Lower lobe of right lung (tissue), 2 donors: ENCODE measurements around the gene PLEK. TPM values are rescaled to one million over a fixed set of nuclear protein-coding genes. Genes with fewer than 3 reads are reported as not detected.
"Not testable (repeated sequence)": the region's sequence is repeated elsewhere in the genome, so short reads cannot be mapped to it uniquely, and the experiment has no call there.

ENCODE experiments used
- ATAC-seq, 2 donors: fragments of 200-7000 bp; cut with Tn5 transposase; one replicate each; pipeline ENCODE4 v1.9.1; 2020 to 2022; ENCODE audit warnings: mild to moderate bottlenecking in 2 of 2, moderate library complexity in 2 of 2
- DNase-seq: peaks from one replicate; pipeline ENCODE4 v3.0.0-alpha.2; 2020
- H3K27ac ChIP-seq: fragments of 200-600 bp; one replicate; pipeline ENCODE4 v1.8.0; 2022
- H3K27me3 ChIP-seq: fragments of 200-600 bp; one replicate; pipeline ENCODE4 v1.8.0; 2022; ENCODE audit warnings: low read depth
- H3K36me3 ChIP-seq: fragments of 200-600 bp; one replicate; pipeline ENCODE4 v1.8.0; 2022; ENCODE audit warnings: mild to moderate bottlenecking
- H3K4me1 ChIP-seq: fragments of 200-600 bp; one replicate; pipeline ENCODE4 v1.8.0; 2022
- H3K4me3 ChIP-seq: fragments of 200-600 bp; one replicate; pipeline ENCODE4 v1.8.0; 2022; ENCODE audit warnings: mild to moderate bottlenecking
- H3K9me3 ChIP-seq: fragments of 200-600 bp; one replicate; pipeline ENCODE4 v1.8.0; 2022
- intact Hi-C: fragments of 100-400 bp; cut with DNase I; formaldehyde crosslinking; loops from one replicate; pipeline ENCODE4 v1.11.0; 2022
- total RNA-seq: library from RNA; stranded (reverse); fragmentation: NEBNext Ultra II Directional; extraction: Animal tissue kit (Norgen Biotek cat#: 25700); gene quantifications from one replicate; pipeline ENCODE4 v1.2.1, GENCODE V29; 2021
- TF ChIP-seq, protein P1 (sequence below): fragments of 200-600 bp; IDR thresholded peaks from one replicate; pipeline ENCODE4 v1.8.0; 2022; ENCODE audit warnings: antibody characterized with exemption, mild to moderate bottlenecking
- donor health status: DM: no; HTN: yes; CAD: no; lungs with severe emphysema.

PLEK gene
- total RNA-seq, 1 donor from 2014 or later: 42.1 TPM

DNA sequence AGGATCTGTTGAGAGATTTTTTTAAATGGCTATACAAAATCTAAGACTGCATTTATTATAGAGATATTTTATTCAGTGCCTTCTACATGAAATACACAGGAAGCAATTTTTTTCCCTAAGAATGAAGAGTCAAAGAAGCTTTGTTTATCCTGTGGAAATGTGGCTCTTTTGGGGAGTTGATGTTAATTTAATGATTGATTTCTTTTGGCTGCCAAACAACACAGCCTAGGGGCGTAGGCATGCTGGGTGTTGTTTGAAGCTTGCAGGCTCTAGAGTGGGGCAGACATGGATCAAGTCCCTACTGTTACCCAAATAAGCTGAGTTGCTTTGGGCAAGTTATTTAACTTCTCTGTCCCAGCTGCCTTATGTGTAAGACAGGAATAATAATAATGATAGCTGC is 21.1 kb upstream of the PLEK start:
- no peaks in the 10 kb centered on the region for H3K27me3 ChIP-seq
- no peaks in the 10 kb centered on the region for H3K36me3 ChIP-seq
- H3K9me3 ChIP-seq: no peaks in the 10 kb centered on the region
- no peak overlapping the region for H3K4me3 ChIP-seq
- TF ChIP-seq, protein P1, sequence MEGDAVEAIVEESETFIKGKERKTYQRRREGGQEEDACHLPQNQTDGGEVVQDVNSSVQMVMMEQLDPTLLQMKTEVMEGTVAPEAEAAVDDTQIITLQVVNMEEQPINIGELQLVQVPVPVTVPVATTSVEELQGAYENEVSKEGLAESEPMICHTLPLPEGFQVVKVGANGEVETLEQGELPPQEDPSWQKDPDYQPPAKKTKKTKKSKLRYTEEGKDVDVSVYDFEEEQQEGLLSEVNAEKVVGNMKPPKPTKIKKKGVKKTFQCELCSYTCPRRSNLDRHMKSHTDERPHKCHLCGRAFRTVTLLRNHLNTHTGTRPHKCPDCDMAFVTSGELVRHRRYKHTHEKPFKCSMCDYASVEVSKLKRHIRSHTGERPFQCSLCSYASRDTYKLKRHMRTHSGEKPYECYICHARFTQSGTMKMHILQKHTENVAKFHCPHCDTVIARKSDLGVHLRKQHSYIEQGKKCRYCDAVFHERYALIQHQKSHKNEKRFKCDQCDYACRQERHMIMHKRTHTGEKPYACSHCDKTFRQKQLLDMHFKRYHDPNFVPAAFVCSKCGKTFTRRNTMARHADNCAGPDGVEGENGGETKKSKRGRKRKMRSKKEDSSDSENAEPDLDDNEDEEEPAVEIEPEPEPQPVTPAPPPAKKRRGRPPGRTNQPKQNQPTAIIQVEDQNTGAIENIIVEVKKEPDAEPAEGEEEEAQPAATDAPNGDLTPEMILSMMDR: no peak
- ATAC-seq (no peak), DNase-seq (no peak)
- H3K27ac ChIP-seq: no peak overlapping the region
- H3K4me1 ChIP-seq: no peaks in the 10 kb centered on the region
- intact Hi-C loops: no loop called here

DNA sequence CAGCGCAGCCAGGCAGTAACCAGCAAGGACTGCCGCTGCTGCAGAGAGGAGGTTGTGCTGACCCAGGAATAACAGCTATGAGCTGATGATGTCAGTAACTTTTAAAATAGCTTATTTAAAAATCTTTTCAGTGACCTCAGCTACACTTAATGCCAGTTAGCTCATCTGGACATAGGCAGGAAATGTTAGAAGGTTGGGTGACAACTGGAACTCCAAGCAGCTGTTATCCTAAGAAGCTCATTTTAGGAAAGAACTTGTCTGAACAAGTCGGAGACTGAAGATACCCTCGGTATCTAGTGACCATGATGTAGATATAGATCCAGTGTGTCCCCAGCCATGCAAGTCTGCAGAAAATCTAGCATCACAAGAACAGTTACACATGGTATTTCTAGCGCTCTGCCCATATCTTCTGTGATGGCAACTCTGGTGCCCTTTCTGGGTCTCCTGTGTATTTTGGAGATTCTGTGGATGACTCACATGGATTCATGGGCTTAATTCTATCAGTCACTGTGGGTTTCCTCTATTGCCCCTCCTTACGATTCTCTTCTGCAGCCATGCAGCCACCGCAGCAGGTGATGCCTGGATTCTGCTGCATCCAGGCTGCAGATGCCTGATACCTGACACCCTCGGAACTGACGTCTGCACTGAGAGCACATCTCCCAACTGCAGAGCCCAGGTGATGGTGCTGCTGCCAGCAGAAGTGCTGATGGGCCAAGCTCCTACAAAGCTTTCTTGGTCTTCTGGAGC is 19.8 kb upstream of the PLEK start:
- Histone ChIP-seq H3K36me3 (no peaks in the 10 kb centered on the region), H3K27ac (no peak overlapping the region), H3K4me3 (no peak overlapping the region), H3K9me3 (no peaks in the 10 kb centered on the region), H3K27me3 (no peaks in the 10 kb centered on the region), H3K4me1 (no peaks in the 10 kb centered on the region)
- intact Hi-C loops: no loop called here
- DNase-seq (no peak), ATAC-seq (no peak)
- TF ChIP-seq, protein P1: no peak

DNA sequence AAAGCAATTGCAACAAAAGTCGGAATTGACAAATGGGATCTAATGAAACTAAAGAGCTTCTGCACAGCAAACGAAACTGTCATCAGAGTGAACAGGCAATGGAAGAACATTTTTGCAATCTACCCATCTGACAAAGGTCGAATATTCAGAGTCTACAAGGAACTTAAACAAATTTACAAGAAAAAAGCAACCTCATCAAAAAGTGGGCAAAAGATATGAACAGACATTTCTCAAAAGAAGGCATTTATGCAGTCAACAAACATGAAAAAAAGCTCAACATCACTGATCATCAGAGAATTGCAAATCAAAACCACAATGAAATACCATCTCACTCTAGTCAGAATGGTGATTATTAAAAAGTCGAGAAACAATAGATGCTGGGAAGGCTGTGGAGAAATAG is 16.0 kb upstream of the PLEK start:
- intact Hi-C loops, H3K27ac ChIP-seq, ATAC-seq: not testable (repeated sequence)

DNA sequence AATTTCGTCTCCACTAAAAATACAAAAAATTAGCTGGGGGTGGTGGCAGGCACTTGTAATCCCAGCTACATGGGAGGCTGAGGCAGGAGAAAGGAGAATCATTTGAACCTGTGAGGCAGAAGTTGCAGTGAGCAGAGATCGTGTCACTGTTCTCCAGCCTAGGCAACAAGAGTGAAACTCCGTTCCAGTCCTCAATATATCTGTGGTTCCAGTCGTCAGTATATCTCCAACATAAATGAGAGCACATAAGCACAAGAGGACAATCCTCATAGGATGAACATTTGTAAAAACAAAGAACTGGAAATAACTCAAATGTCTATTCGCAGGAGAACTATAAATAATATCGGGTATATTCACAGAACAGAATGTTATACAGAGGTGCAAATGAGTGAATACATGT is 13.1 kb upstream of the PLEK start:
- intact Hi-C loops: no loop called here
- TF ChIP-seq, protein P1: no peak
- ATAC-seq: no peak
- H3K9me3 ChIP-seq: no peaks in the 10 kb centered on the region
- no peaks in the 10 kb centered on the region for H3K27me3 ChIP-seq
- H3K36me3 ChIP-seq: no peaks in the 10 kb centered on the region
- no peak overlapping the region for H3K4me3 ChIP-seq
- no peaks in the 10 kb centered on the region for H3K4me1 ChIP-seq
- no peak overlapping the region for H3K27ac ChIP-seq
- no peak for DNase-seq

More for the DNA sequence above, 16.0 kb upstream of the PLEK start:
- H3K9me3 ChIP-seq, H3K4me1 ChIP-seq, H3K36me3 ChIP-seq, DNase-seq, H3K27me3 ChIP-seq, H3K4me3 ChIP-seq: not testable (repeated sequence)

DNA sequence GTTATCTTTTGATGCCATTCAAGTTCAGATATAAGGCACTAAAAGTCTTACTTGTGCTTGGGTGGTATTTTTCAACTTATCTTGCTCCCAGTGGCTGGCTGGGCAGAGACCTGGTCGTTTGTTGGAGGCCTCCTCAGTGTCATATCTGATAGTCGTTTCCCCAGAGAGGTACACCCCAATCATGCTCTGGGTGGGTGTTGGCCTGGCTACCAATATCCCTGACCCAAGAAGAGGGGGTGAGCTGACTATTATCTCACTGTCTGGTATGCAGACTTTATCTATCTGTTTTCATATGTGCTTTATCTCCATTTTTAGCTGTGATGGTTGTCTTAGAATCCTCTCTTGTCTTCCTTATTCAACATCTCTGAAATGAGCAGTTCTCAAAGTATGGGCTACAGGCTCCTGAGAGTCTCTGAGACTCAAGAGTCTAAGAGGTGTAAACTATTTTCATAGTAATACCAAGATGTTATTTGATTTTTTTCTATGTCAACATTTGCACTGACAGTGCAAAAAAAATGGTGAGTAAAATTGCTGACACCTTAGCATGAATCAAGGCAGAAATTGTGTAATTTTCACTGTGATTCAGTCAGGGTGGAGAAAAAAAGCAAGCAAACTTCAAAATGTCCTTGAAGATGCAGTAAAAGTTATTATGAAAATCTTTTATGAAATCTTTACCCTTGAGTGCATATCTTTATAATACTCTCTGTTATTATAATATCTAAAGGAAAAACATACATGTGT is 12.3 kb upstream of the PLEK start:
- intact Hi-C loops: no loop called here
- H3K27ac ChIP-seq: no peak overlapping the region
- H3K4me1 ChIP-seq: no peaks in the 10 kb centered on the region
- TF ChIP-seq, protein P1: no peak
- no peaks in the 10 kb centered on the region for H3K36me3 ChIP-seq
- DNase-seq (no peak), ATAC-seq (no peak)
- H3K27me3 ChIP-seq: no peaks in the 10 kb centered on the region
- H3K9me3 ChIP-seq: no peaks in the 10 kb centered on the region
- H3K4me3 ChIP-seq: no peak overlapping the region
